Gastroesophageal sphincter (tissue), 3 donors: ENCODE measurements around the gene SLC4A2.

Source experiments
- CTCF ChIP-seq, 4 experiments: fragments of 200-600 bp in 2 of 4; fragments of 450-650 bp in 2 of 4; sonication (generic) in 1 of 4; IDR thresholded peaks; one replicate each; pipeline ENCODE4 v1.5.1; 2017 to 2019; ENCODE audit warnings: antibody characterized with exemption in 4 of 4, mild to moderate bottlenecking in 2 of 4, moderate library complexity in 2 of 4
- POLR2A ChIP-seq, 2 donors: fragments of 450-650 bp; IDR thresholded peaks; one replicate each; pipeline ENCODE4 v1.6.1; 2017; ENCODE audit warnings: antibody characterized with exemption in 2 of 2, mild to moderate bottlenecking in 2 of 2, moderate library complexity in 1 of 2
- POLR2AphosphoS5 ChIP-seq: sonication (generic); formaldehyde crosslinking; IDR thresholded peaks from one replicate; pipeline ENCODE4 v1.6.1; 2017; ENCODE audit warnings: antibody characterized with exemption

- TF ChIP-seq CTCF (IDR thresholded peaks at IDR 0.05) (no peak), POLR2A (IDR thresholded peaks at IDR 0.05) (no peak), POLR2AphosphoS5 (no peak)
These were observed 19.4 kb upstream of the SLC4A2 start for GRCh38 chr7:151039850-151040548.
